HFFc6 (cell line): ENCODE measurements around the gene ATP2B2. TPM values are rescaled to one million over a fixed set of nuclear protein-coding genes. Genes with fewer than 3 reads are reported as not detected.

Source experiments
- DNase-seq: peaks from one replicate; pipeline ENCODE4 v3.0.0-alpha.2; 2018
- H3K27ac Mint-ChIP-seq: 2 replicates; pipeline ENCODE4 v1.8.0; 2020; ENCODE audit warnings: mild to moderate bottlenecking, mixed read lengths
- H3K27me3 Mint-ChIP-seq: 2 replicates; pipeline ENCODE4 v1.8.0; 2021; ENCODE audit warnings: mild to moderate bottlenecking, moderate library complexity, mixed read lengths; ENCODE audit not compliant: insufficient read depth
- H3K36me3 Mint-ChIP-seq: 2 replicates; pipeline ENCODE4 v1.8.0; 2021; ENCODE audit warnings: low read depth, mixed read lengths
- H3K4me1 Mint-ChIP-seq: 2 replicates; pipeline ENCODE4 v1.8.0; 2020; ENCODE audit warnings: low read depth, mixed read lengths
- H3K4me3 Mint-ChIP-seq: 2 replicates; pipeline ENCODE4 v1.8.0; 2020; ENCODE audit warnings: mild to moderate bottlenecking, moderate library complexity, mixed read lengths
- H3K9me3 Mint-ChIP-seq: 2 replicates; pipeline ENCODE4 v1.8.0; 2020; ENCODE audit warnings: mild to moderate bottlenecking, mixed read lengths
- total RNA-seq, 6 experiments: library from RNA; stranded (reverse); fragmentation: NEBNext Ultra II Directional; extraction: Animal tissue kit (Norgen Biotek cat#: 25700); gene quantifications; 2 replicates in 1 of 6; 3 replicates in 5 of 6; pipeline ENCODE4 v1.2.3, GENCODE V29; 2021
- TF ChIP-seq, protein P1 (sequence below): fragments of 200-600 bp; sonication (generic); IDR thresholded peaks from 2 replicates; pipeline ENCODE4 v1.5.0; 2021; ENCODE audit warnings: antibody characterized with exemption, mild to moderate bottlenecking

ATP2B2 gene
- total RNA-seq, 6 experiments from 2014 or later = not detected

DNA sequence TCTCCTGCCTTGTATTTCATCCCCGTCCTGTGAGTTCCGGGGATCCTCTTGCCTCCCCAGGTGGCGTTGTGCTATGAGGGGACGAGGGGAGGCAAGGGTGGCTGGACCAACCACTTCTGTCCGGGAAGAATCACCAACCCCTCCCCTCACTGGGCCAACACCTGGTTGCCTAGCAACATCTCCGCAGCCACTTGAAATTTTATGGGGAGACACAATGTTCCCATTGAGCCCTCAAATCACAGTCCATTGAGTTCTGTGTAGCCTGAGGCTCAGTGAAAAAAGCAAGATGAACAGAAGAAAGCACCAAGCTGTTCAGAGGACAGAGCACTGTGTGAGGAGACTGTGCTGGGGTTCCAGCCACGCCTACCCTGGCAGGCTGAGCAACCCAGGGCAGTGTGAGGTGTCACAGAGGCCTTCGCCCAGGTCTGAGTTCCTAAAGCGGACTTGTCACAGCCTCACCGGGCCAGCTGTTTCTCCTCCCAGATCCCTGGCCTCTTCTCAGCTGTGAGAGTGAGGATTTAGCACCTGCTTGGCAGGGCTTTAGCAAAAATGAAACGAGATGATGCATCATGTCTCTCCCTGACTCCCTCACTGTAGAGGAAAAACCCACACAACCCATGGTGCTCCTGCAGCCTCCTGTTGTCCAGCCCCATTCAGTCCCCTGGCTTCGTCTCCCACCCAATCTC is 76.8 kb downstream of the ATP2B2 start:
- DNase-seq = no peak
- no peaks in the 10 kb centered on the region for H3K36me3 Mint-ChIP-seq
- peaks cover 12% of the 10 kb centered on the region for H3K4me1 Mint-ChIP-seq
- TF ChIP-seq, protein P1, sequence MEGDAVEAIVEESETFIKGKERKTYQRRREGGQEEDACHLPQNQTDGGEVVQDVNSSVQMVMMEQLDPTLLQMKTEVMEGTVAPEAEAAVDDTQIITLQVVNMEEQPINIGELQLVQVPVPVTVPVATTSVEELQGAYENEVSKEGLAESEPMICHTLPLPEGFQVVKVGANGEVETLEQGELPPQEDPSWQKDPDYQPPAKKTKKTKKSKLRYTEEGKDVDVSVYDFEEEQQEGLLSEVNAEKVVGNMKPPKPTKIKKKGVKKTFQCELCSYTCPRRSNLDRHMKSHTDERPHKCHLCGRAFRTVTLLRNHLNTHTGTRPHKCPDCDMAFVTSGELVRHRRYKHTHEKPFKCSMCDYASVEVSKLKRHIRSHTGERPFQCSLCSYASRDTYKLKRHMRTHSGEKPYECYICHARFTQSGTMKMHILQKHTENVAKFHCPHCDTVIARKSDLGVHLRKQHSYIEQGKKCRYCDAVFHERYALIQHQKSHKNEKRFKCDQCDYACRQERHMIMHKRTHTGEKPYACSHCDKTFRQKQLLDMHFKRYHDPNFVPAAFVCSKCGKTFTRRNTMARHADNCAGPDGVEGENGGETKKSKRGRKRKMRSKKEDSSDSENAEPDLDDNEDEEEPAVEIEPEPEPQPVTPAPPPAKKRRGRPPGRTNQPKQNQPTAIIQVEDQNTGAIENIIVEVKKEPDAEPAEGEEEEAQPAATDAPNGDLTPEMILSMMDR = no peak
- peaks cover 23% of the 10 kb centered on the region for H3K27me3 Mint-ChIP-seq
- H3K9me3 Mint-ChIP-seq = no peaks in the 10 kb centered on the region
- no peak overlapping the region for H3K27ac Mint-ChIP-seq
- no peak overlapping the region for H3K4me3 Mint-ChIP-seq

DNA sequence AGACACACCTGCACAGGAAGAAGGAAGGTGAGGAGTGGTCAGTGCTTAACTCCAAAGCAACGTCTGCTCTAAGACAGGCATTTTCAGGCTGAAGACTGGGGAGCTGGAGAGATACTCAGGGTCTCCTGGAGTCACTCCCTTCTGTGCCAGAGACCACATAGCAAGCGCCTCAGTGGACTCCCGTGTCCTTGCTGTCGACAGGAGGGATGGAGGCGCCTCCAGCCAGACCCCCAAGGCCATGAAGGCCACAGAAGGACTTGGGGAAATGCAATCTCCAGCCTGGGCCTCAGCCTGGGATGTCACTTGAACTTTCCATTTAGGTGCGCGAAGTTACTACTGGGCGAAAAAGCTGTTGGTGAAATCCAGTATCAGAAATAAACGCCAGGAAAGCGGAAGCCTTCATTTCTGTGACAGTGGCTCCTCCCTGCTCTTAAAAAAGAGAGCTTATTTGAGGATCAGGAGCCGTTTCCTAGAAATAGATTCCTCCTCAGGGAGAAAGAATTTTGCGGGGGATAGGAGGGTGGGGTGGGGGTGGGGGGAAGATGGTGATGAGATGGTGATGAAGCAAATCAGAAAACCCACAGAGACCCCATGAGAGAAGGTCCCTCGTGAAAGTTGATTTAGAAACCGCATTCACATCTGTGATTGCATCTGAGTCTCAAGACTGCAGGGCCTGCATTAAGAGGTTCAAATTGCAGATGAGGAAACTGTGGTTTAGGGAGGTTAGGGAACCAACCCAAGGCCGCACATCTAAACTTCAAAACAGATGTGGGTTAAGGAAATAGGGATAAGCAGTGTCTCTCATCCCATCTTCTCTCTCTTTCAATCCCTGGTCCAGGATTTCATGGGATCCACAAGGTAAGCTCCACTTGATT is 78.8 kb downstream of the ATP2B2 start:
- H3K27me3 Mint-ChIP-seq = peaks cover 21% of the 10 kb centered on the region
- peaks cover 12% of the 10 kb centered on the region for H3K4me1 Mint-ChIP-seq
- no peaks in the 10 kb centered on the region for H3K9me3 Mint-ChIP-seq
- H3K36me3 Mint-ChIP-seq = no peaks in the 10 kb centered on the region
- H3K4me3 Mint-ChIP-seq = no peak overlapping the region
- peak; percentile 6 for DNase-seq
- TF ChIP-seq, protein P1 = no peak
- H3K27ac Mint-ChIP-seq = no peak overlapping the region

DNA sequence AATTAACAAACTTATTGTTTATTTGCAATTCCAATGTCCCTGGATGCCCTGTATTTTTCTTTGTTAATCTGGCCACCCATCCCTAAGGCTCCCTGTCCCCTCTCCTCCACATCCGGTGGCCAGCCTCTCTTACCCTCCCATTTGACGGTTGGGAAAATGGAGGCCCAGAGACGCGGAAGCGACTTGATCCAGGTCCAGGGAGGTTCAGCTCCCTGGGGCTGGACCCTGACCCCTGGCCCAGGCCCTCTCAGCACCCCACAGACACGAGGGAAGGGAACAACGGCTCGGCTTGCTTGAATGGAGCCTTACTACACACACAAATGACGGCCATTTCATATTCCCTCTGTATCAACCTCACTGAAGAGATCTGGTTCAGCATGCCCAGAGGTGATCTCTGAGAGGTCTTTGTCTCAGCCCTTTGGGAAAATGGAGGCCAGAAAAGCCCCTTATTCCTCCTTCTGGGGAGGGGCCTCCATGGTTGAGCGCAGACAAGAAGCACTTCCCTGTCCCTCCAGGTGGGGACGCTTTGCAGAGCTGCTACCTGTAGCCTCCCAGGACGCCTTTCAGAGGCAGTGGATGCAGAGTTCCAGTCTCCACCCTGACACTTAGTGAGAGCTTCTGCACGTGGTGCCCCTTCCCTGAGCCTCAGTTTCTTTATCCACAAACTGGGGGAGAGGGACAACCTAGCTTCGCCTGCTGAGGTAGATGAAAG is 82.1 kb downstream of the ATP2B2 start:
- Mint-ChIP-seq H3K27ac (no peak overlapping the region), H3K36me3 (no peaks in the 10 kb centered on the region), H3K27me3 (peaks cover 13% of the 10 kb centered on the region), H3K4me1 (peaks cover 3% of the 10 kb centered on the region; the same call in 1 of the 2 replicates), H3K4me3 (no peak overlapping the region), H3K9me3 (no peaks in the 10 kb centered on the region)
- TF ChIP-seq, protein P1 = no peak
- no peak for DNase-seq

DNA sequence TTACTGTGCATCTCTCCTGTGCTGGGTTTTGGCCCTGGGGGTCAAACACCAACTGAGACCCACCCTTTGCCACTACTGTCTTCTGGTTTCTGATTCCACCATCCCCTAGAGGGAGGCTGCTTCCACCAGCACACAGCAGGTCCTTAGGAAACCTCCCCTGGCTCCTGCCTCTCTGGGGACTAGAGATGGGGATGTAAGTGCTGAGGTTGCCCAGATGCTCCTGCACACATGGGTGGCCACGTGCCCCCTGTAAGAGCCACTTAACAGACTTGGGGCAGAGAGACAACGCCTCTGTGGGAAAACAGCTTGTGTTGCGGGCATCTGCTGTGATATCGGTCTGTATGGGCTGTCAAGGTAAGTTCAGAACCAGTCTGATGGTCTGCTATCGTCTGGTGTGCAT is 83.4 kb downstream of the ATP2B2 start:
- peaks cover 16% of the 10 kb centered on the region for H3K27me3 Mint-ChIP-seq
- TF ChIP-seq, protein P1 = no peak
- no peak overlapping the region for H3K4me3 Mint-ChIP-seq
- H3K36me3 Mint-ChIP-seq = no peaks in the 10 kb centered on the region
- H3K27ac Mint-ChIP-seq = no peak overlapping the region
- H3K4me1 Mint-ChIP-seq = no peaks in the 10 kb centered on the region
- DNase-seq = no peak
- H3K9me3 Mint-ChIP-seq = no peaks in the 10 kb centered on the region

DNA sequence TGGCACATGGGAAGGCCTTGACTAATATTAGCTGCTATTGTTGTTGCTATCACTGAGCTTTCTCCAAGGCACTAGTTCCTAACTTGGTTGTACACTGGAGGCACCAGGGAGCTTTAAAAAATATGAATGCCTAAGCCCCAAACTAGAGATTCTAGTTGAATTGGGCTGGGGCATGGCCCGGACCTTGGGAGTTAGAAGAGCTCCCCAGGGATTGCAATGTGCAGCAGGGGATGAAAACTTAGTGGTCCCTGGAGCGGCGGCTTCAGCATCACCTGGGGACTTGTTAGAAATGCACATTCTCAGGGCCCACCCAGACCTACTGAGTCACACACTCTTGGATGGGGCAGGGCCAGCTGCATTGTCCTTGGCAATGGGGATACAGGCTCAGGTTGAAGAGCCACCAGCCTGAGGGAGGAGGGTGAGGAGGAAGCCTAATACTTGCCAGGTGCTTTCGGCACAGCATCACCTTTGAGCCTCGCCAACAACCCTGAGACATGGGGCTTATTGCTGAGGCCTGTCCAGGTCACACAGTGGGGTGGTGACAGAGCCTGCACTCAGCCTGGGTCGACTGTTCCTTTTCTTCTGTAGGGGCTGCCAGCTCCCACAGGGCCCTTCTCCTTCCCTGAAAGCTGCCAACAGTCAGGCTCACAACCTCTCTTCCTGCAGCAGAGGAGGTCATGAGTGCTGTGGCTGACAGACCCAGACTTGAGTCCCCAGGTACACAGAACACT is 84.5 kb downstream of the ATP2B2 start:
- Mint-ChIP-seq H3K9me3 (no peaks in the 10 kb centered on the region), H3K27ac (no peak overlapping the region), H3K4me3 (no peak overlapping the region), H3K4me1 (no peaks in the 10 kb centered on the region), H3K27me3 (peaks cover 21% of the 10 kb centered on the region), H3K36me3 (no peaks in the 10 kb centered on the region)
- DNase-seq = no peak
- TF ChIP-seq, protein P1 = no peak
